ENCODE data around the gene HCFC1R1.

Gene HCFC1R1

DNA sequence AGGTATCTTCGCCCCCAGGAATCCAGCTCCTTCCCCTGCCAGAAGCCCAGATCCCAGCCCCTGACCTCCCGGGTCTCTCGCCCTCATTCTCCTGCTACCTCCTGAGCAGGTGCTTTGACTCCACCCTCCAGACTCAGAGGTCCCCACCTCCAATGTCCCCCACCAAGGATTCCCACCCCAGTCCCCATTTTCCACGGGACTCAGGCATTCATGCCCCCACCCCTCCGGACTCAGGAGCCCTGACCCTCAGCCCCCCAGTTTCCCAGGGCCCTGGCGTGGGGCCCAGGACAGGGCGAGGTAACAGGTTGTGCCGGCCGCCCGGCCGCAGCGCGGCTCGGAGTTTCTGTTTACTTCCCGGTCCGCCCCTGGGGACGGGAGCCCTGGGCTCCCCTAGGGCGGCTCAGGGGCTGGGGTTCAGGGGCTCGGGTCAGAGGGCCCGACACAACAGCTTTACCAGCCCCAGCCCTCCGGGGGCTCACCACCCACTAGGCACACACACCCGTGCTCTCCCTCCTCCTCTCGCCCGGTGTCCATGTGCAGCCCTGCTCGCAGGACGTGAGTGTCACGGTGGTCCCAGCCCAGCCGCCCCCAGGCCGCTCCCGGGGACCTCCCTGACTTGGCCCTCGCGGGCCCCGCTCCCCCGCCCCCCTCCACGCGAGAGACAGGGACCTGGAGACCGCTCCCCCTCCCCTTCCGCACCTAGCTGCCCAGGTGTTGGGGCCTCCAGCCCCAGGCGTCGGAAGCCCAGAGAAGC lies 12.4 kb upstream of the HCFC1R1 start:
- DNase-seq (ENCODE audit: low read depth in 2 of 2): no peak

- no peak for DNase-seq (ENCODE audit: low read depth in 2 of 2)
These were observed 11.7 kb upstream of the HCFC1R1 start for GRCh38 chr16:3035289-3035971.

GRCh38 chr16:3032624-3033023 lies 8.9 kb upstream of the HCFC1R1 start:
- no peak for DNase-seq (ENCODE audit: low read depth in 2 of 2)

DNA sequence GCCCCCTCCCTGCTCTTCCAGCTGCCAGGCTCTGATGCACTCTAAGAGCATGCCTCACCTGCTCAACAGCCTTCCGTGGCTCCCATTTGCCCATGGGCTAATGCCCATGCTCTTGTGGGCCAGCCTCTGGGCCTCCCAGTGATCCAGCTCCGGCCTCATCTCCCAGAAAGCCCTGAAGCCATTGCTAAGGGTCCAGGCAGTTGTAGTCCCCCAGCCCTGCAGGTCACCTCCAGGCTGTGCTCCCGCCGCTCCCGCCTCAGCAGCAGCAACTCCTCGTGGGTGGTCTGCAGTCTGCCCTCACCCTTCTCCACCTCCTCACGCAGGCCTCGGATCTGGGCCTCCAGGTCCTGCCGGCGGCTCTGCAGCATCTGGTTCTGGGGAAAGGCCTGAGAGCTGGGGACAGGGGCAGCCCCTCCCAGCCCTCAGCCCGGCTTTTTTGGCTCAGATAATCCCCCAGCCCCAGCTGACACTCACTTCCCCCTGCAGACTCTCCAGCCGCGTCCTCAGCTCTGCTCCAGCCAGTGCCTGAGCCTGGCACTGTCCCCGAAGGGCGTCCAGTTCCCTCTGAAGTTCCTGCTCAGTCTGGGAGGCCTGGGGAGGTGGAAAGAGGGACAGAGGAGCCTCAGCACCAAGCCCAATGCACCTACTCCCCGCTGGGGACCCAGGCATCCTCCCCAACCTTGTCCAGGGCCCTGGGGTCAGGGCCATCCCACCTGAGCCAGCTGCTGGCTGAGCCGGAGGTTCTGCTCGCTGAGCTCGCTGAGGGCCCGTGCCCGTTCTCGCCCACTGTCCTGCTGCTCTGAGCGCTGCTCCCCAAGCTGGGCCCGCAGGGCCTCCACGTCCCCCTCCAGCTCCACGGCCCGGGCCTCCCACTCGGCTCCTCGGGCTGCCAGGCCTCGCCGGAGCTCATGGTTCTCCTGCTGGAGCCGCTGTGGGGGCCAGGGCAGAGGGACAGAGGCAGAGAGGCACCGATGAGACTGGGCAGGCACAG lies 6.8 kb upstream of the HCFC1R1 start:
- DNase-seq (ENCODE audit: low read depth in 2 of 2): no peak

DNA sequence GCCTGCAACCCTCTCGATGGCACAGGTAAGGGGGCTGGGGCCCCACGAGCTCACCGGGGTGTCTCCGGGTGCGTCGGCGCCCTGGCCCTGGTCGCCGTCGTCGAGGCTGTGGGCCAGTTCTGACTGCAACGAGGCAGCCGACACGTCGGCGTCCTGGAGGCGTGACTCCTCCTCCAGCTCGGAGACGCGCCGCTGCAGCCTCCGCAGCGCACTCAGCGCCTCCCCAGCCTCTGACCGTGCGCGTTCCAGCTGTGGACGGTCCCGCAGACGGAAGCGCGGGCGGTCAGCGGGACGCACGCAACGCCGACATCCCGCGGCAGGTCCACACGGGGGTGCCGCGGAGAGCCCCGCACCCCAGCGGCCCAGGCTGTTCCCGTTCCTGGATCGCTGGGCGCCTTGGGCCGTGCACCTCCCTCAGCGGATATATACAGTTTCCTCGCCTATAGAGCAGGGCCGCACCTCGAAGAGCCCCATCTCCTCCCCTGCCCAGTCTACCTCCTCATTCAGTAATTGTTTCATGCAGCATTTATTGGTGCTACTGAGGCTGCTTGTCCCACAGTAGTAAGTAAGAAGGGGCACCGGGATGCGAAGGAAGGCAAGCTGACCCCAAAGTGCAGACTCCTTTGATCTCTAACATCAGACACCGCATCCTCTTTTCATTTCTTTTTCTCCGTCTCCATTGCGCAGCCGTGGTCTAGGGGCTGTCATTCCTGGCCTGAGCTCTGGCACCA lies 5.9 kb upstream of the HCFC1R1 start:
- no peak for DNase-seq (ENCODE audit: low read depth in 2 of 2)

- DNase-seq (ENCODE audit: low read depth in 2 of 2): no peak
These were observed 5.1 kb upstream of the HCFC1R1 start for GRCh38 chr16:3028716-3029319.

DNA sequence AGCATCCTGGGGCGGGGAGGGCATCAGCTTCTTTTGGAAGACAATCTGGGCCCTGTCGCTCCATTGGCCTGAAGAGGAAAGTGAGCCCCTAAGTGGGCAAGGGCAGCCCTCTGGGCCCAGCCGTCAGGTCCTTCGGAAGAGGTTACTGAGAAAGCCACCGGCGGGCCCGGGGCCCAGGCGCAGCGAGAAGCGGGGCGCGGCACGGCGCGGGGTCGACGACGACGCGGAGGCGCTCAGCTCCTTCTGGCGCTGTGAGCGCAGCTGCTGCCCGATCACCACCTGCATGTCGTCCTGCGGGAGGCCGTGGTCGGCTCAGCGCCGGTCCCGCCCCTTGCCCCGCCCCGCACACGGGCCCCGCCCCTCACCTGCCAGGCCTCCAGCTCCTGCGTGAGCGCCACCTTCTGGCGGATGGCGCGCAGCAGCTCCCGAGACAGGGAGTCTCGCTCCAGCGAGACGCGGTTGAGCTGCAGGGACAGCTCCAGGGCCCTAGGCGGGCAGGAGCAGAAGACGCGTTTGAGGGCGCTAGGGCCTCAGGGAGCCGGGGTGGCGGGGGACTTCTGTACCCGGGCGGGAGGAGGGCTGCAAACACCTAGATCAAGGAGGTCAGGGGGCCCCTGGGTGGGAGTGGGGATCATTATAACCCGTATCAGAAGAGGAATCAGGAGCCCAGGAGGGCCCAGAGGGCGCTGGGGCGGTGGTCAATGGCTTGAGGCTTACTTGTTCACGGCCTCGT lies 4.4 kb upstream of the HCFC1R1 start:
- DNase-seq (ENCODE audit: low read depth in 2 of 2): peak; percentile 88 to 90

GRCh38 chr16:3027489-3027795 lies 3.7 kb upstream of the HCFC1R1 start:
- DNase-seq (ENCODE audit: low read depth in 2 of 2): no peak

GRCh38 chr16:3026609-3027488 lies 3.1 kb upstream of the HCFC1R1 start:
- no peak for DNase-seq (ENCODE audit: low read depth in 2 of 2)

GRCh38 chr16:3026003-3026378 lies 2.2 kb upstream of the HCFC1R1 start:
- no peak for DNase-seq (ENCODE audit: low read depth in 2 of 2)

- DNase-seq (ENCODE audit: low read depth in 2 of 2): no peak
These were observed 1.6 kb upstream of the HCFC1R1 start for GRCh38 chr16:3025032-3026002.

DNA sequence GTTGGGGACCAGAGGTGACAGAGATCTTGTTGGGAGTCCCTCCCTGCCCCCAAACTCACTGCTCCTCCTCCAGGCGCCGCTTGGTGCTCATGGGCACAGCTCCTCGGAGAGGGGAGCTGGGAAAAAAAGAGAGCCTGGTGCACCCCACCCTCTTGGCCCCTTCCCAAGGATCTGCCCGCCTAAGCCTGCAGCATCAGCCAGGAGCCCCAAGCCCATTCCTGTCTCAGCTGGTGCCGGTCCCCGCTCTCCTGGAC lies 400 bp downstream of the HCFC1R1 start:
- no peak for DNase-seq (ENCODE audit: low read depth in 2 of 2)

GRCh38 chr16:3022684-3023414 lies 893 bp downstream of the HCFC1R1 start:
- DNase-seq (ENCODE audit: low read depth in 2 of 2): no peak

DNA sequence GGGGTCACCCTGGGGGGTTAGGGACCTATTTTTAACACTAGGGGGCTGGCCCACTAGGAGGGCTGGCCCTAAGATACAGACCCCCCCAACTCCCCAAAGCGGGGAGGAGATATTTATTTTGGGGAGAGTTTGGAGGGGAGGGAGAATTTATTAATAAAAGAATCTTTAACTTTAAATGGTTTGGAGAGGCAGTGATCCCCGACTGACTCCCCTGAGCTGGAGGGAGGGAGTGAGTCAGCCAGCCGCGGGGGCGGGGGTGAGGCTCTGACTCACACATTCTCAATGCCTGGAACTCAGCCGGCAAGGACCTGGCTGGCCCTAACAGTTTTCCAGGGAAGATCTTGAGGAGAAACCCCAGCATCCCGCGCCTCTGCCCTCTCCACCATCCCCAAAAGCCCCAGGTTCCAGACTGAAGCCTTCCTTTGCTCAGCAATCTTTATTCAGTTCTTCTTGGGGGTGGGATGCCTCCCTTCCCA lies 1.5 kb downstream of the HCFC1R1 start:
- peak; percentile 84 to 87 for DNase-seq (ENCODE audit: low read depth in 2 of 2)

GRCh38 chr16:3021449-3022207 lies 2.1 kb downstream of the HCFC1R1 start:
- peak; percentile 80 to 84 for DNase-seq (ENCODE audit: low read depth in 2 of 2)

DNA sequence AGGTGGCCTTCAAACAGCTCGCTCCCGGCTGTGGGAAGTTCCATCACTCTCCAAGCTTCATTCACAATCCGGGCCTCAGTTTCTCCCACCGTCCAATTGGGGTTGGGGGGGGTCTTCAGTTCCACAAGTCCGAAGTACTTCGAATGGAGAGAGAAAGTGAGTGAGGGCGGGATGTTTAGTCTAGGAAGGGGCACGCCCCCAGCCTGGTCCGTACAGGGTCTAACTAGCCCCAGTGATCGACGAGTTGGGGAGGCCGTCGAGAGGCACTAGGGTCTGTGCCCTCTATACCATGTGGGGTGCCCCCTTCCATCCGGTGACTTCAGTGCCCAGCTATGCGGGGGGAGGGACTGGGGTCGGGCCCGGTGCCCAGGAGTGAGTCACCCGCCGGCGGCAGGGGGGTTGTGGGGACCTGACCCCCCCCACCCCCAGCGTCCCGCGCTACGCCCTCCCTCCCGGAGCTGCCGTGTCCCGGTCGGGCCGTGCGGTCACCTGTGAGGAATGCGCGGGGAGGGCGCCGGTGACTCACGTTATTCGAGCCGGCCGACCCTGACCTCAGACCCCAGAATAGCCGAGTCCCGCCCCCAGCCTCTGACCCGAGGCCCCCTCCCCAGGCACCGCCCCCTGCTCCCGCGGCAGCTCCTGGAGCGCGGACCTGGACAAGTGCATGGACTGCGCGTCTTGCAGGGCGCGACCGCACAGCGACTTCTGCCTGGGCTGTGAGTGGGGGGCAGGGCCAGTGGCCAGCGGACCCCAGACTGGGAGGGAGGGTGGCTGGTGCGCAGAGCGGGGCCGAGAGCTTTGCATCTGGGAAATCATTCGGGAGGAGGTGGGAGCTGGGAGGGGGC lies 2.9 kb downstream of the HCFC1R1 start:
- peak in 1 of 2 donors; percentile 32 for DNase-seq (ENCODE audit: low read depth in 2 of 2)

Data from stimulated activated CD8-positive, alpha-beta memory T cell treated with anti-CD3 and anti-CD28 coated beads, Interleukin-2, amount 100 ng/mL, for 48 hours (primary cell).